AG09309 (cell line): ENCODE measurements around the gene SPAG6.

Experiments
- DNase-seq: peaks from one replicate; pipeline ENCODE4 v3.0.0-alpha.2; 2010; ENCODE audit warnings: low read depth
- H3K4me3 ChIP-seq: 2 replicates; pipeline ENCODE4 v1.5.1; 2011; ENCODE audit warnings: mild to moderate bottlenecking, low read depth, low read length, moderate library complexity; ENCODE audit not compliant: control insufficient read depth
- CTCF ChIP-seq: IDR thresholded peaks from 2 replicates; pipeline ENCODE4 v1.5.1; 2011; ENCODE audit warnings: mild to moderate bottlenecking, low read depth, low read length, inconsistent platforms; ENCODE audit not compliant: insufficient read depth, control insufficient read depth; ENCODE audit errors: missing control alignments

The SPAG6 gene

DNA sequence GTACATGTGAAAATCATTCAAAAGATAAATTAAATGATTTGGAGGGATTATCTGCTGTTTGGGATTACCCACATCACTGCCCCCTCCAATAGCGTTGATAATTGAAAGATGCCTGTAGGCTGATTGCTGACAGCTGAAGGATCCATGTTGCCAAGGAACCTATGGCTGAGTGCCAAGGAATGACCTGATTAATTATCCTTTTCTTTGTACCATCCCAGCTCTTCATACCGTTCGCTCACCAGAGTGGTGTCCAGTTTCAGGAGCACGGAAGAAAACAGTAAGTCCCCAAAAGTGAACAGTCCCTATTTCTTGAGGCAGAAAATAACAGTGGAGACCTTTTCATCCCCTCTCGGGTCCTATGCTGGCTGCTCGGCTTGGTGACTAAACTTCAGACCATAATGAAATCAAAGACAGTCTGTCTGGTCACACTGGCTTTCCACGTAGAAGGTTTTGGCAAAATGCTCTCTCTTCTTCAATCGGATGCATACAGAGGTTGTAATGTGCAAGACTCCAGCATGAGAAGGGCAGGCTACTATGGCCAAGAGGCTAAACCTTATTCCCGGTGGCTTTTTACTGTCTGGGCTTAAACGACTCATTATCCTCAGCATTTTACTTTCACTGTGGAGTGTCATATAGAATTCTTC is 108.8 kb downstream of the SPAG6 start:
- no peak for DNase-seq
- no peak overlapping the region for H3K4me3 ChIP-seq
- no peak for TF ChIP-seq CTCF

GRCh38 chr10:22454634-22455033 is 109.3 kb downstream of the SPAG6 start:
- H3K4me3 ChIP-seq: no peak overlapping the region
- DNase-seq: no peak
- no peak for TF ChIP-seq CTCF

DNA sequence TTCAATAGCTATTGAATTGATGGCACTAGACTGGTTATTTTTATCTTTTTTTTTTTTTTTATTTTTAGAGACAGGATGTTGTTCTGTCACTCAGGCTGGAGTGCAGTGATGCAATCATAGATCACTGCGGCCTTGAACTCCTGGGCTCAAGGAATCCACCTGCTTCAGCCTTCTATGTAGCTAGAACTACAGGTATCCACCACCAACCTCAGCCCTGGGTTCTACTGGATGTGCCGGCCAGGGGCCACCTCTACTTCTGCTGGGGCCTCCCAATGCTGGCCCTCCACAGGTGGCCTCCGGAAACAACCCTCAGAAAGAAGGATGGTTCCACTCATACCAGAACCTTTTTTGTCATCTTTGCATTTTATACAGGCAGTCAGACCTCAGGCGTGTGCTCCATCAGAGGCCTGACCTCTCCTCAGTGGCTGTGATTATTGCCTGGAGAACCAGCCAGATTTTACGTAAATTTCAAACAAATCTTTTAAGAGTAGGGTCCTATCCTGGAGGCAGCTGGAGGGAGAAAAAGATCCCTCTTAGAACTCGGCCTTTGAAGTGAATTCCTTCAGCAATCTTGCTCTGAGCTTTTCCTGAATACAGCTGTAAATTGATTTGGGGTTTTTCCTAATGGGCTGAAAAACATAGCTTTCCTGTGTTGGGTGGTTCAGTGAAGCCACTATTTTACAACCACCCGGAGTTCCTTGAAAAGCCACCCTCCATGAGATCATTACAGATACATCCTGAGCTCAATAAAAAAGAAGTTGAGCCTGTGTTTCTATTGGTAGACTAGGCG is 110.0 kb downstream of the SPAG6 start:
- TF ChIP-seq CTCF: no peak
- no peak overlapping the region for H3K4me3 ChIP-seq

DNA sequence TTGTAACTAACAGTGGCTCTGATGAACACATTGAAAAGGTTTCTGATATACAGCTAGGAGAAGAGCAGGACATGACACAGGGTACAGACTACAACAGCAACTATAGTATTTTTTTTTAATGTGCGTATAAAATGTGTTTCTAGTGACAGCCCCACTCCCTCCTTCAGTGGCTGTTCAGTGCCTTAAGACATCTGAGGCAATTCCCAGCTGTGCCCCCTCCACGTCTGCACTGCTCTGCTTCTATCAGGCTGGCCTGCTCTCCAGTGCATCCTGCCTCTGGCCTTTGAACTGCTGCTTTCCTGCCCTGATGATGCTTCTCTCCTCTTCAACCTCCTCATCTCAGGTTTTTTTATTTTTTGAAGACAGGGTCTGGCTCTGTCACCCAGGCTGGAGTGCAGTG is 111.2 kb downstream of the SPAG6 start:
- TF ChIP-seq CTCF: no peak
- no peak overlapping the region for H3K4me3 ChIP-seq
- DNase-seq: no peak

More for the DNA sequence above, 110.0 kb downstream of the SPAG6 start:
- no peak for DNase-seq

- TF ChIP-seq CTCF: no peak
- DNase-seq: no peak
- H3K4me3 ChIP-seq: no peak overlapping the region
Observed at GRCh38 chr10:22458272-22459038, 113.2 kb downstream of the SPAG6 start.

GRCh38 chr10:22459496-22459895 is 114.2 kb downstream of the SPAG6 start:
- no peak overlapping the region for H3K4me3 ChIP-seq
- TF ChIP-seq CTCF: no peak
- DNase-seq: no peak
